ENCODE data around the gene TBX3.

The TBX3 gene

DNA sequence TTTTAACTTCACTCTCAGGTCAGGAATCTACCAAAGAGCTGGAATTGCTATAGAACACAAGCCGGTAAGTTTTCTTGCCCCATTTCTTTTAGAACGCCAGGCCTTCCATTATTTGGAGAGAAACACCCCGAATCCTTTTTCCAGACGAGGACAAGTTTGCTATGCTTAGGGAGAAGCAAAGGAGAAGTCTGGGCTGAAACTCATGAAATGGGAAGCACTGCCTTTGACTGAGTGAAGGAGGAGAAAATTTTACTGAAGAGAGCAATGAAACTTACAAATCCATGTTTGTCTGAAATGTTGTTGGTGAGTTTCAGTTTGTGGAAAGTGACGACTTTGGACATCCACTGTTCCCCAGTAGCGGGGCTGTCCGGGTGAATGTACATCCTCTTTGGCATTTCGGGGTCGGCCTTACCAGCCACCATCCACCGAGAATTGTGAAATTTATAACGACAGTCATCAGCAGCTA lies 3.3 kb downstream of the TBX3 start:
- H4K91ac ChIP-seq (ENCODE audit: low read depth, low read length, poor library complexity) = no peak overlapping the region
- H3K18ac ChIP-seq (ENCODE audit: low read length) = no peak overlapping the region
- no peak overlapping the region for H2BK5ac ChIP-seq (ENCODE audit: low read length)
- no peak overlapping the region for H3K27ac ChIP-seq (replicated peaks; ENCODE audit: low read length)
- H2BK120ac ChIP-seq (ENCODE audit: low read depth, low read length) = no peak overlapping the region
- no peak overlapping the region for H2AFZ ChIP-seq (ENCODE audit: low read length)
- no peak overlapping the region for H3K23ac ChIP-seq (ENCODE audit: low read depth, low read length, poor library complexity)
- no CpG with 5 or more reads among the region's 11 CpGs for WGBS, 2 donors (ENCODE audit: extremely low coverage in 2 of 2, insufficient read length in 2 of 2, insufficient replicate concordance in 1 of 2)
- no peak overlapping the region for H3K4me2 ChIP-seq (ENCODE audit: insufficient read depth, low read length, poor library complexity, severe bottlenecking)
- no peak overlapping the region for H4K8ac ChIP-seq (ENCODE audit: low read depth, low read length)
- H2AK5ac ChIP-seq (ENCODE audit: low read depth, low read length) = no peak overlapping the region
- H3K9me3 ChIP-seq (replicated peaks in 1 of 2; ENCODE audit: control insufficient read depth in 2 of 2, insufficient read depth in 1 of 2, low read depth in 1 of 2, low read length in 2 of 2) = no peaks in the 10 kb centered on the region
- no peak overlapping the region for H3K4ac ChIP-seq (ENCODE audit: low read length)
- H3K9ac ChIP-seq (ENCODE audit: low read depth, low read length, poor library complexity) = no peak overlapping the region
- peaks cover 37 to 100% (median 92%) of the 10 kb centered on the region in 3 experiments for H3K27me3 ChIP-seq (ENCODE audit: control insufficient read depth in 3 of 3, insufficient read depth in 3 of 3, low read depth in 1 of 3, low read length in 3 of 3)
- no peak for DNase-seq (ENCODE audit: low spot score)
- no peak overlapping the region for H3K4me3 ChIP-seq (ENCODE audit: low read length in 2 of 2)
- no peaks in the 10 kb centered on the region for H3K36me3 ChIP-seq (replicated peaks in 1 of 2; ENCODE audit: control insufficient read depth in 2 of 2, insufficient read depth in 2 of 2, low read length in 2 of 2)
- H3K14ac ChIP-seq (ENCODE audit: low read length) = no peak overlapping the region
- no peak overlapping the region for H2BK12ac ChIP-seq (ENCODE audit: low read length)
- H2BK15ac ChIP-seq (ENCODE audit: low read length) = no peak overlapping the region
- no peaks in the 10 kb centered on the region for H3K79me1 ChIP-seq (ENCODE audit: low read depth, low read length)
- H3K4me1 ChIP-seq (ENCODE audit: control insufficient read depth in 2 of 2, insufficient read depth in 1 of 2, low read depth in 1 of 2, low read length in 2 of 2) = peaks cover 0 to 12% of the 10 kb centered on the region in 2 donors

DNA sequence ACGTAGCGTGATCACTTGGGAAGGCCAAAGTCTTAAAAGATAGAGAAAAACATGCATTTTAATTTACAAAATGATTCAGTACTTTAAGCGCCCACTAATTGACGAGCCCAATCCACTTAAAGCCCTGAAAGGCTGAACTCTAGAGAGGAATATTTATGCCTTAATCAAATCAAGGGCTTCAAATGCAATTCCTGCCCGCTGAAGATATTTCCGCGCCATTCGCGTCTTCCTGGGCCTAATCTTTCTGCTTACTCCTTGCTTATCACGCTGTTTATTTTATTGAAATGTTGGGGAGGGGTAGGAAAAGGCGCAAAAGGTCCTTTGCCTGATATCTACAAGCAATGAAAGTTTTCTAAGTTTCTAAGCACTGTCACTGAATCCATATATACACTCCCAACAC lies 4.0 kb downstream of the TBX3 start:
- Histone ChIP-seq H3K36me3 (replicated peaks in 1 of 2; ENCODE audit: control insufficient read depth in 2 of 2, insufficient read depth in 2 of 2, low read length in 2 of 2) (no peaks in the 10 kb centered on the region), H3K4me2 (ENCODE audit: insufficient read depth, low read length, poor library complexity, severe bottlenecking) (no peak overlapping the region), H3K79me1 (ENCODE audit: low read depth, low read length) (no peaks in the 10 kb centered on the region), H4K91ac (ENCODE audit: low read depth, low read length, poor library complexity) (no peak overlapping the region), H2BK12ac (ENCODE audit: low read length) (no peak overlapping the region), H3K9me3 (replicated peaks in 1 of 2; ENCODE audit: control insufficient read depth in 2 of 2, insufficient read depth in 1 of 2, low read depth in 1 of 2, low read length in 2 of 2) (no peaks in the 10 kb centered on the region), H2AK5ac (ENCODE audit: low read depth, low read length) (no peak overlapping the region), H4K8ac (ENCODE audit: low read depth, low read length) (no peak overlapping the region), H3K4ac (ENCODE audit: low read length) (no peak overlapping the region), H2BK120ac (ENCODE audit: low read depth, low read length) (no peak overlapping the region), H2AFZ (ENCODE audit: low read length) (no peak overlapping the region), H3K18ac (ENCODE audit: low read length) (no peak overlapping the region), H2BK5ac (ENCODE audit: low read length) (no peak overlapping the region), H3K27me3 (ENCODE audit: control insufficient read depth in 3 of 3, insufficient read depth in 3 of 3, low read depth in 1 of 3, low read length in 3 of 3) (peaks cover 33 to 100% (median 91%) of the 10 kb centered on the region in 3 experiments), H3K23ac (ENCODE audit: low read depth, low read length, poor library complexity) (no peak overlapping the region), H2BK15ac (ENCODE audit: low read length) (no peak overlapping the region), H3K4me3 (ENCODE audit: low read length in 2 of 2) (no peak overlapping the region), H3K27ac (replicated peaks; ENCODE audit: low read length) (no peak overlapping the region), H3K4me1 (ENCODE audit: control insufficient read depth in 2 of 2, insufficient read depth in 1 of 2, low read depth in 1 of 2, low read length in 2 of 2) (peaks cover 0 to 9% of the 10 kb centered on the region in 2 donors), H3K14ac (ENCODE audit: low read length) (no peak overlapping the region), H3K9ac (ENCODE audit: low read depth, low read length, poor library complexity) (no peak overlapping the region)
- DNase-seq (ENCODE audit: low spot score) = no peak
- no CpG with 5 or more reads among the region's 11 CpGs for WGBS, 2 donors (ENCODE audit: extremely low coverage in 2 of 2, insufficient read length in 2 of 2, insufficient replicate concordance in 1 of 2)

DNA sequence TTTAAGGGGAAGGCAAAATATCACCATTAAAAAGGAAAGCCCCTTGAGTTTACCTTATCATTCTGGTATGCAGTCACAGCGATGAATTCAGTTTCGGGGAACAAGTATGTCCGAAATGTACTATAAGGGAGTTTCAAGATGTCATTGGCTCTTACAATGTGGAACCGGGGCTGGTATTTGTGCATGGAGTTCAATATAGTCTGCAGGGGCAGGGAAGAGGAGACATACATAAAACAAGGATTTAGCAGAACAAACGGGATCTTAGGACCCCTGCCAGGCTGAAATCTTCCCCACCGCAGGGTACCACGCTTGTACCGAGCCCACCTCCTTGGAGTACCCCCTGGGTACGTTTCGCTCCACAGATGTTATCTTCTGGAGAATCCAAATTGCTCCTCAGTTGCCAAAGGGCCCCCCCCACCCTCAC lies 4.5 kb downstream of the TBX3 start:
- H3K27ac ChIP-seq (replicated peaks; ENCODE audit: low read length) = no peak overlapping the region
- WGBS, 2 donors (ENCODE audit: extremely low coverage in 2 of 2, insufficient read length in 2 of 2, insufficient replicate concordance in 1 of 2) = no CpG with 5 or more reads among the region's 10 CpGs

DNA sequence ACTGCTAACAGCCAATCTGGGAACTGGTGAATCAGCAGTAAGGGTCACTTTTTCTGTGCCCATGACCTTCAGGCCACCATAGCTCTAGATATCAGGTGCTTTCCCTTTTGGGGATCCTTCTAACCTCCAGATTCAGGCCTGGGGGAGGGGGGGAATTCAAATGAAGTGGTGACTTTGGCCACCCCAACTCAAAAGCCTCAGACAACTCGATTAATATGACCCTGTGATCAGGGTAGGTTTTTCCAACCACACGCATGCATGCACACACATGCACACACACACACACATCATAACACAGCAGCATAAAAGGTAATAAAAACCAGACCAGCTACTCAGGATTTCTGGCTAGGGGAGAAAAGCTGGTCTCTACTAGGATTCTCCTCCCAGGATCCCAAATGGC lies 5.3 kb downstream of the TBX3 start:
- Histone ChIP-seq H4K8ac (ENCODE audit: low read depth, low read length) (no peak overlapping the region), H2BK12ac (ENCODE audit: low read length) (no peak overlapping the region), H3K36me3 (replicated peaks in 1 of 2; ENCODE audit: control insufficient read depth in 2 of 2, insufficient read depth in 2 of 2, low read length in 2 of 2) (no peaks in the 10 kb centered on the region), H3K4me2 (ENCODE audit: insufficient read depth, low read length, poor library complexity, severe bottlenecking) (no peak overlapping the region), H2BK15ac (ENCODE audit: low read length) (no peak overlapping the region), H3K4me1 (ENCODE audit: control insufficient read depth in 2 of 2, insufficient read depth in 1 of 2, low read depth in 1 of 2, low read length in 2 of 2) (peaks cover 0 to 5% of the 10 kb centered on the region in 2 donors), H3K14ac (ENCODE audit: low read length) (no peak overlapping the region), H3K18ac (ENCODE audit: low read length) (no peak overlapping the region), H2AFZ (ENCODE audit: low read length) (no peak overlapping the region), H2BK120ac (ENCODE audit: low read depth, low read length) (no peak overlapping the region), H4K91ac (ENCODE audit: low read depth, low read length, poor library complexity) (no peak overlapping the region), H3K79me1 (ENCODE audit: low read depth, low read length) (no peaks in the 10 kb centered on the region), H3K4me3 (ENCODE audit: low read length in 2 of 2) (no peak overlapping the region), H3K27me3 (ENCODE audit: control insufficient read depth in 3 of 3, insufficient read depth in 3 of 3, low read depth in 1 of 3, low read length in 3 of 3) (peaks cover 40 to 100% (median 97%) of the 10 kb centered on the region in 3 experiments), H2BK5ac (ENCODE audit: low read length) (no peak overlapping the region), H3K4ac (ENCODE audit: low read length) (no peak overlapping the region), H3K27ac (replicated peaks; ENCODE audit: low read length) (no peak overlapping the region), H3K9me3 (replicated peaks in 1 of 2; ENCODE audit: control insufficient read depth in 2 of 2, insufficient read depth in 1 of 2, low read depth in 1 of 2, low read length in 2 of 2) (no peaks in the 10 kb centered on the region), H3K23ac (ENCODE audit: low read depth, low read length, poor library complexity) (no peak overlapping the region), H2AK5ac (ENCODE audit: low read depth, low read length) (no peak overlapping the region), H3K9ac (ENCODE audit: low read depth, low read length, poor library complexity) (no peak overlapping the region)
- WGBS, 2 donors (ENCODE audit: extremely low coverage in 2 of 2, insufficient read length in 2 of 2, insufficient replicate concordance in 1 of 2) = no CpG with 5 or more reads among the region's 2 CpGs
- no peak for DNase-seq (ENCODE audit: low spot score)

More for the DNA sequence above, 4.5 kb downstream of the TBX3 start:
- H3K9me3 ChIP-seq (replicated peaks in 1 of 2; ENCODE audit: control insufficient read depth in 2 of 2, insufficient read depth in 1 of 2, low read depth in 1 of 2, low read length in 2 of 2) = no peaks in the 10 kb centered on the region
- peaks cover 34 to 100% (median 92%) of the 10 kb centered on the region in 3 experiments for H3K27me3 ChIP-seq (ENCODE audit: control insufficient read depth in 3 of 3, insufficient read depth in 3 of 3, low read depth in 1 of 3, low read length in 3 of 3)
- no peak overlapping the region for H2BK5ac ChIP-seq (ENCODE audit: low read length)
- H3K4me2 ChIP-seq (ENCODE audit: insufficient read depth, low read length, poor library complexity, severe bottlenecking) = no peak overlapping the region
- H3K79me1 ChIP-seq (ENCODE audit: low read depth, low read length) = no peaks in the 10 kb centered on the region
- no peak overlapping the region for H3K18ac ChIP-seq (ENCODE audit: low read length)
- no peak for DNase-seq (ENCODE audit: low spot score)
- H3K4me1 ChIP-seq (ENCODE audit: control insufficient read depth in 2 of 2, insufficient read depth in 1 of 2, low read depth in 1 of 2, low read length in 2 of 2) = peaks cover 0 to 7% of the 10 kb centered on the region in 2 donors
- H2AK5ac ChIP-seq (ENCODE audit: low read depth, low read length) = no peak overlapping the region
- H2AFZ ChIP-seq (ENCODE audit: low read length) = no peak overlapping the region
- no peak overlapping the region for H2BK15ac ChIP-seq (ENCODE audit: low read length)
- no peak overlapping the region for H2BK12ac ChIP-seq (ENCODE audit: low read length)
- no peak overlapping the region for H4K91ac ChIP-seq (ENCODE audit: low read depth, low read length, poor library complexity)
- H3K4me3 ChIP-seq (ENCODE audit: low read length in 2 of 2) = no peak overlapping the region
- no peak overlapping the region for H2BK120ac ChIP-seq (ENCODE audit: low read depth, low read length)
- H3K9ac ChIP-seq (ENCODE audit: low read depth, low read length, poor library complexity) = no peak overlapping the region
- H3K36me3 ChIP-seq (replicated peaks in 1 of 2; ENCODE audit: control insufficient read depth in 2 of 2, insufficient read depth in 2 of 2, low read length in 2 of 2) = no peaks in the 10 kb centered on the region
- no peak overlapping the region for H3K23ac ChIP-seq (ENCODE audit: low read depth, low read length, poor library complexity)
- H3K14ac ChIP-seq (ENCODE audit: low read length) = no peak overlapping the region
- H4K8ac ChIP-seq (ENCODE audit: low read depth, low read length) = no peak overlapping the region
- no peak overlapping the region for H3K4ac ChIP-seq (ENCODE audit: low read length)

Data from neuronal stem cell (in vitro differentiated cells).